Panc1 (cell line): Measurements from ENCODE around the gene PPHLN1. TPM values are rescaled to one million over a fixed set of nuclear protein-coding genes. Genes with fewer than 3 reads are reported as not detected.

Source experiments
- ATAC-seq: fragments of 200-7000 bp; cut with Tn5 transposase; 2 replicates; pipeline ENCODE4 v1.9.1; 2020; ENCODE audit warnings: mild to moderate bottlenecking, moderate library complexity
- BruUV-seq: library from RNA; stranded (reverse); fragments of 400-500 nt; replicated peaks from 2 replicates; lab custom pipeline; 2021; lab: Mats Ljungman, UMichigan
- CTCF ChIA-PET: fragments of 300-600 bp; sonication (Branson Sonifier 250); formaldehyde crosslinking; loops from one replicate; lab custom pipeline; 2022; ENCODE audit warnings: antibody characterized with exemption; lab: Charles Lee
- POLR2A ChIA-PET: fragments of 300-600 bp; sonication (Branson Sonifier 250); formaldehyde crosslinking; loops from one replicate; lab custom pipeline; 2022; ENCODE audit warnings: antibody characterized with exemption; lab: Charles Lee
- DNase-seq: peaks from one replicate; pipeline ENCODE4 v3.0.0-alpha.2; 2010; ENCODE audit warnings: low read depth, low spot score
- H3K27ac ChIP-seq: 2 replicates; pipeline ENCODE4 v1.5.1; 2011; ENCODE audit warnings: mild to moderate bottlenecking, low read length, inconsistent platforms
- H3K27me3 ChIP-seq: fragments of 200-500 bp; sonication (Bioruptor generic); 2 replicates; pipeline ENCODE4 v1.6.0; 2014; ENCODE audit warnings: low read length, inconsistent platforms; ENCODE audit not compliant: control insufficient read depth, insufficient read depth
- H3K36me3 ChIP-seq: fragments of 200-500 bp; sonication (Bioruptor generic); 2 replicates; pipeline ENCODE4 v1.5.1; 2014; ENCODE audit warnings: inconsistent platforms, mild to moderate bottlenecking, low read length, moderate library complexity; ENCODE audit not compliant: control insufficient read depth, insufficient read depth
- H3K4me1 ChIP-seq: 2 replicates; pipeline ENCODE4 v1.5.1; 2011; ENCODE audit warnings: inconsistent platforms, mild to moderate bottlenecking, low read length, moderate library complexity; ENCODE audit not compliant: control insufficient read depth, insufficient read depth
- H3K4me3 ChIP-seq, 2 experiments: 2 replicates each; pipeline ENCODE4 v1.5.1; 2011 to 2012; ENCODE audit warnings: low read depth in 2 of 2, low read length in 2 of 2, mild to moderate bottlenecking in 2 of 2, inconsistent platforms in 1 of 2, moderate library complexity in 1 of 2
- H3K9me3 ChIP-seq: fragments of 200-500 bp; sonication (Bioruptor generic); 2 replicates; pipeline ENCODE4 v1.5.1; 2014; ENCODE audit warnings: low read depth, mild to moderate bottlenecking, inconsistent platforms, low read length, moderate library complexity; ENCODE audit not compliant: control insufficient read depth, insufficient read depth
- POLR2AphosphoS5 ChIP-seq: IDR thresholded peaks from 2 replicates; pipeline ENCODE4 v1.6.1; 2012; ENCODE audit warnings: mild to moderate bottlenecking, low read depth, low read length, moderate library complexity
- SIN3A ChIP-seq: IDR thresholded peaks from 2 replicates; pipeline ENCODE4 v1.6.1; 2012; ENCODE audit warnings: low read depth, mild to moderate bottlenecking, low read length, moderate library complexity, borderline replicate concordance; ENCODE audit not compliant: insufficient read depth
- TCF7L2 ChIP-seq: IDR thresholded peaks from 2 replicates; pipeline ENCODE4 v1.6.1; 2011; ENCODE audit warnings: mild to moderate bottlenecking, low read depth, low read length, inconsistent platforms
- in situ Hi-C: cut with HindIII; loops from 2 replicates; pipeline ENCODE4 v1.10.0; 2016; ENCODE audit warnings: low sequenced_read_pairs, low pct_unique_long_range_greater_than_20kb
- intact Hi-C: fragments of 100-400 bp; cut with micrococcal nuclease; formaldehyde crosslinking; loops from one replicate; pipeline ENCODE4 v1.10.0; 2022; ENCODE audit not compliant: unreplicated experiment
- total RNA-seq: library from RNA; stranded (reverse); gene quantifications from one replicate; pipeline ENCODE4 v1.2.1, GENCODE V29; 2021; ENCODE audit not compliant: unreplicated experiment
- TF ChIP-seq, protein P1 (sequence below): fragments of 450-650 bp; IDR thresholded peaks from 2 replicates; pipeline ENCODE4 v1.5.1; 2017; ENCODE audit warnings: mild to moderate bottlenecking
- TF ChIP-seq, protein P2 (sequence below), 2 experiments: IDR thresholded peaks; 2 replicates each; pipeline ENCODE4 v1.6.1; 2011 to 2012; ENCODE audit warnings: low read depth in 2 of 2, control low read depth in 1 of 2, low read length in 1 of 2, mild to moderate bottlenecking in 1 of 2, moderate library complexity in 1 of 2; ENCODE audit not compliant: insufficient read depth in 1 of 2

The PPHLN1 gene
- total RNA-seq, 1 experiment from 2014 or later, result 56.5 TPM

DNA sequence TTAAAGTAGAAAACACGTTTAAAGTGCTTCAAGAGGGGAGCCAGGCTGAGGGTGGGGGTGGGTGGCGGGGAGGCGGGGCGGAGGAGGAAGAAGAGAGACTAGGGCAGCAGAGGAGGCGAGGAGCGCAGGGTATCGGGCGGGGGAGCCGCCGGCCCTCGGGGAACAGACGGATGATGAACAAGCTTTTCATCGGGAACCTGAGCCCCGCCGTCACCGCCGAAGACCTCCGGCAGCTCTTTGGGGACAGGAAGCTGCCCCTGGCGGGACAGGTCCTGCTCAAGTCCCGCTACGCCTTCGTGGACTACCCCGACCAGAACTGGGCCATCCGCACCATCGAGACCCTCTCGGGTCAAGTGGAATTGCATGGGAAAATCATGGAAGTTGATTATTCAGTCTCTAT, 39.2 kb upstream of the PPHLN1 start:
- ChIA-PET POLR2A (no interaction called here), CTCF (no interaction called here)
- BruUV-seq, result no TSS peak
- no peaks in the 10 kb centered on the region for H3K36me3 ChIP-seq
- in situ Hi-C loops, result no loop called here
- no peak for TF ChIP-seq SIN3A
- TF ChIP-seq, protein P1, sequence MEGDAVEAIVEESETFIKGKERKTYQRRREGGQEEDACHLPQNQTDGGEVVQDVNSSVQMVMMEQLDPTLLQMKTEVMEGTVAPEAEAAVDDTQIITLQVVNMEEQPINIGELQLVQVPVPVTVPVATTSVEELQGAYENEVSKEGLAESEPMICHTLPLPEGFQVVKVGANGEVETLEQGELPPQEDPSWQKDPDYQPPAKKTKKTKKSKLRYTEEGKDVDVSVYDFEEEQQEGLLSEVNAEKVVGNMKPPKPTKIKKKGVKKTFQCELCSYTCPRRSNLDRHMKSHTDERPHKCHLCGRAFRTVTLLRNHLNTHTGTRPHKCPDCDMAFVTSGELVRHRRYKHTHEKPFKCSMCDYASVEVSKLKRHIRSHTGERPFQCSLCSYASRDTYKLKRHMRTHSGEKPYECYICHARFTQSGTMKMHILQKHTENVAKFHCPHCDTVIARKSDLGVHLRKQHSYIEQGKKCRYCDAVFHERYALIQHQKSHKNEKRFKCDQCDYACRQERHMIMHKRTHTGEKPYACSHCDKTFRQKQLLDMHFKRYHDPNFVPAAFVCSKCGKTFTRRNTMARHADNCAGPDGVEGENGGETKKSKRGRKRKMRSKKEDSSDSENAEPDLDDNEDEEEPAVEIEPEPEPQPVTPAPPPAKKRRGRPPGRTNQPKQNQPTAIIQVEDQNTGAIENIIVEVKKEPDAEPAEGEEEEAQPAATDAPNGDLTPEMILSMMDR, result no peak
- no peak for TF ChIP-seq TCF7L2
- TF ChIP-seq, protein P2, sequence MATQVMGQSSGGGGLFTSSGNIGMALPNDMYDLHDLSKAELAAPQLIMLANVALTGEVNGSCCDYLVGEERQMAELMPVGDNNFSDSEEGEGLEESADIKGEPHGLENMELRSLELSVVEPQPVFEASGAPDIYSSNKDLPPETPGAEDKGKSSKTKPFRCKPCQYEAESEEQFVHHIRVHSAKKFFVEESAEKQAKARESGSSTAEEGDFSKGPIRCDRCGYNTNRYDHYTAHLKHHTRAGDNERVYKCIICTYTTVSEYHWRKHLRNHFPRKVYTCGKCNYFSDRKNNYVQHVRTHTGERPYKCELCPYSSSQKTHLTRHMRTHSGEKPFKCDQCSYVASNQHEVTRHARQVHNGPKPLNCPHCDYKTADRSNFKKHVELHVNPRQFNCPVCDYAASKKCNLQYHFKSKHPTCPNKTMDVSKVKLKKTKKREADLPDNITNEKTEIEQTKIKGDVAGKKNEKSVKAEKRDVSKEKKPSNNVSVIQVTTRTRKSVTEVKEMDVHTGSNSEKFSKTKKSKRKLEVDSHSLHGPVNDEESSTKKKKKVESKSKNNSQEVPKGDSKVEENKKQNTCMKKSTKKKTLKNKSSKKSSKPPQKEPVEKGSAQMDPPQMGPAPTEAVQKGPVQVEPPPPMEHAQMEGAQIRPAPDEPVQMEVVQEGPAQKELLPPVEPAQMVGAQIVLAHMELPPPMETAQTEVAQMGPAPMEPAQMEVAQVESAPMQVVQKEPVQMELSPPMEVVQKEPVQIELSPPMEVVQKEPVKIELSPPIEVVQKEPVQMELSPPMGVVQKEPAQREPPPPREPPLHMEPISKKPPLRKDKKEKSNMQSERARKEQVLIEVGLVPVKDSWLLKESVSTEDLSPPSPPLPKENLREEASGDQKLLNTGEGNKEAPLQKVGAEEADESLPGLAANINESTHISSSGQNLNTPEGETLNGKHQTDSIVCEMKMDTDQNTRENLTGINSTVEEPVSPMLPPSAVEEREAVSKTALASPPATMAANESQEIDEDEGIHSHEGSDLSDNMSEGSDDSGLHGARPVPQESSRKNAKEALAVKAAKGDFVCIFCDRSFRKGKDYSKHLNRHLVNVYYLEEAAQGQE (IDR thresholded peaks at IDR 0.05; ENCODE audit: insufficient read depth in 1 of 2, low read depth in 2 of 2, low read length in 1 of 2), result no peak
- TF ChIP-seq POLR2AphosphoS5, result no peak
- no peak for ATAC-seq
- no peaks in the 10 kb centered on the region for H3K4me1 ChIP-seq
- intact Hi-C loops, result no loop called here
- H3K27ac ChIP-seq, result no peak overlapping the region
- no peak overlapping the region for H3K4me3 ChIP-seq
- no peaks in the 10 kb centered on the region for H3K9me3 ChIP-seq
- no peak for DNase-seq
- H3K27me3 ChIP-seq, result peaks cover 7% of the 10 kb centered on the region; the same call in 1 of the 2 replicates

GRCh38 chr12:42288544-42288943, 37.4 kb upstream of the PPHLN1 start:
- intact Hi-C loops, result no loop called here
- no peak for DNase-seq
- no peak for TF ChIP-seq SIN3A
- TF ChIP-seq, protein P2 (IDR thresholded peaks at IDR 0.05; ENCODE audit: insufficient read depth in 1 of 2, low read depth in 2 of 2, low read length in 1 of 2), result no peak
- no peak for TF ChIP-seq TCF7L2
- no peak for TF ChIP-seq POLR2AphosphoS5
- TF ChIP-seq, protein P1, result no peak
- Histone ChIP-seq H3K4me3 (no peak overlapping the region), H3K27ac (no peak overlapping the region), H3K27me3 (peaks cover 4% of the 10 kb centered on the region; the same call in 1 of the 2 replicates), H3K9me3 (no peaks in the 10 kb centered on the region), H3K36me3 (no peaks in the 10 kb centered on the region), H3K4me1 (no peaks in the 10 kb centered on the region)
- BruUV-seq, result no TSS peak
- ATAC-seq, result no peak
- CTCF ChIA-PET, result no interaction called here
- in situ Hi-C loops, result no loop called here
- POLR2A ChIA-PET, result no interaction called here
